Right lobe of liver (tissue), 4 donors: ENCODE data around the gene OPRL1.
A peak's percentile ranks its signal among the peaks of the same experiment; 100 is the strongest.

Experiments used
- CTCF ChIP-seq, 4 donors: fragments of 200-600 bp in 3 of 4; fragments of 450-650 bp in 1 of 4; IDR thresholded peaks; one replicate each; pipeline versions ENCODE4 v1.5.1 to v1.8.0; 2016 to 2022; ENCODE audit warnings: antibody characterized with exemption in 4 of 4, mild to moderate bottlenecking in 2 of 4
- POLR2A ChIP-seq: fragments of 450-650 bp; IDR thresholded peaks from one replicate; pipeline ENCODE4 v1.6.1; 2017; ENCODE audit warnings: antibody characterized with exemption, mild to moderate bottlenecking
- donor health status: DM: no; HTN: no; CAD: no.
- donor health status: DM: no; HTN: no; CAD: no.
- donor health status: DM: no; HTN: yes; CAD: no.

- TF ChIP-seq CTCF (IDR thresholded peaks at IDR 0.05) (no peak), POLR2A (peak; percentile 79)
These were observed 17.1 kb upstream of the OPRL1 start, which contains the start of gene TCEA2 for GRCh38 chr20:64062596-64063388.
